Dermis microvascular lymphatic vessel endothelial cell (primary cell): Measurements from ENCODE around the gene GMIP. TPM values are rescaled to one million over a fixed set of nuclear protein-coding genes. Genes with fewer than 3 reads are reported as not detected.
"Not testable (repeated sequence)": the region's sequence is repeated elsewhere in the genome, so short reads cannot be mapped to it uniquely, and the experiment has no call there.

Experiments used
- DNase-seq, 2 donors: peaks; one replicate each; pipeline versions ENCODE4 v3.0.0 to v3.0.0-alpha.2; 2010; ENCODE audit warnings: low read depth in 2 of 2
- total RNA-seq: library from RNA; depleted of rRNA; stranded (reverse); fragments of >200 nt; gene quantifications from 2 replicates; pipeline ENCODE4 v1.2.1, GENCODE V29; 2014

The GMIP gene
- 3.7 and 8.0 TPM in 2 replicates for total RNA-seq

GRCh38 chr19:19643158-19644053 lies at the start of gene GMIP:
GMIP (minus strand) TSS chr19:19643657; CDS start chr19:19643529, 128 bp downstream.
- DNase-seq, result peak; percentile 4 to 48

- DNase-seq, result no peak
Observed at GRCh38 chr19:19691683-19692082, 48.2 kb upstream of the GMIP start.

GRCh38 chr19:19689023-19689422 lies 45.6 kb upstream of the GMIP start:
- not testable (repeated sequence) for DNase-seq

GRCh38 chr19:19687090-19687489 lies 43.6 kb upstream of the GMIP start:
- no peak for DNase-seq

GRCh38 chr19:19686580-19686979 lies 43.1 kb upstream of the GMIP start:
- DNase-seq, result no peak

GRCh38 chr19:19686119-19686518 lies 42.7 kb upstream of the GMIP start:
- DNase-seq, result not testable (repeated sequence)

- no peak for DNase-seq
Observed at GRCh38 chr19:19679176-19680073, 36.0 kb upstream of the GMIP start.

- no peak for DNase-seq
Observed at GRCh38 chr19:19677579-19677978, 34.1 kb upstream of the GMIP start.

- no peak for DNase-seq
Observed at GRCh38 chr19:19674315-19674714, 30.9 kb upstream of the GMIP start.

- no peak for DNase-seq
Observed at GRCh38 chr19:19672816-19673215, 29.4 kb upstream of the GMIP start.

GRCh38 chr19:19670070-19670551 lies 26.7 kb upstream of the GMIP start:
- no peak for DNase-seq

GRCh38 chr19:19668230-19669012 lies 25.0 kb upstream of the GMIP start, which contains the start of gene ZNF101:
ZNF101 (plus strand) TSS chr19:19668839; CDS start chr19:19668964, 125 bp downstream.
- peak; percentile 80 to 92 for DNase-seq

GRCh38 chr19:19665420-19665948 lies 22.0 kb upstream of the GMIP start:
- not testable (repeated sequence) for DNase-seq

- peak; percentile 92 to 97 for DNase-seq
Observed at GRCh38 chr19:19663256-19664120, 20.0 kb upstream of the GMIP start, which contains the start of gene ATP13A1. ATP13A1 (minus strand) TSS chr19:19663676; CDS start chr19:19663666, 10 bp downstream.

GRCh38 chr19:19662871-19663255 lies 19.4 kb upstream of the GMIP start:
- DNase-seq, result no peak

- DNase-seq, result no peak
Observed at GRCh38 chr19:19662344-19662743, 18.9 kb upstream of the GMIP start.

GRCh38 chr19:19661675-19662251 lies 18.3 kb upstream of the GMIP start:
- DNase-seq, result no peak

GRCh38 chr19:19661141-19661674 lies 17.8 kb upstream of the GMIP start:
- no peak for DNase-seq

GRCh38 chr19:19659646-19660245 lies 16.3 kb upstream of the GMIP start:
- DNase-seq, result no peak
